Tibial artery (tissue), 4 donors: ENCODE measurements around the gene CAMK4.

ENCODE experiments used
- DNase-seq, 2 donors: peaks; one replicate each; pipeline ENCODE4 v3.0.0-alpha.2; 2019
- H3K27ac ChIP-seq, 2 donors: fragments of 200-600 bp; sonication (generic) in 1 of 2; 1 replicate in 1 of 2; 2 replicates in 1 of 2; pipeline ENCODE4 v1.5.1; 2018 to 2019; ENCODE audit warnings: mild to moderate bottlenecking in 1 of 2
- H3K27me3 ChIP-seq, 2 donors: fragments of 200-600 bp; sonication (generic) in 1 of 2; one replicate each; pipeline versions ENCODE4 v1.5.1 to v1.6.0; 2016 to 2019
- H3K36me3 ChIP-seq, 3 donors: fragments of 200-600 bp; sonication (generic) in 2 of 3; one replicate each; pipeline ENCODE4 v1.5.1; 2016 to 2019; ENCODE audit warnings: mild to moderate bottlenecking in 2 of 3
- H3K4me1 ChIP-seq, 4 donors: fragments of 200-600 bp; sonication (generic) in 2 of 4; 1 replicate in 3 of 4; 2 replicates in 1 of 4; pipeline ENCODE4 v1.5.1; 2016 to 2019
- H3K4me3 ChIP-seq, 2 donors: fragments of 200-600 bp; sonication (generic) in 1 of 2; 1 replicate in 1 of 2; 2 replicates in 1 of 2; pipeline ENCODE4 v1.5.1; 2018 to 2019; ENCODE audit warnings: mild to moderate bottlenecking in 2 of 2
- H3K9me3 ChIP-seq, 3 donors: fragments of 200-600 bp; sonication (generic) in 1 of 3; one replicate each; pipeline ENCODE4 v1.5.1; 2016 to 2019
- intact Hi-C: fragments of 100-400 bp; cut with DNase I; formaldehyde crosslinking; loops from one replicate; pipeline ENCODE4 v1.15.0; 2023; ENCODE audit warnings: low total_unique reads
- TF ChIP-seq, protein P1 (sequence below), 2 experiments: fragments of 200-600 bp in 1 of 2; fragments of 450-650 bp in 1 of 2; IDR thresholded peaks; one replicate each; pipeline ENCODE4 v1.5.1; 2017 to 2019; ENCODE audit warnings: antibody characterized with exemption in 2 of 2, mild to moderate bottlenecking in 1 of 2, moderate library complexity in 1 of 2

The CAMK4 gene

DNA sequence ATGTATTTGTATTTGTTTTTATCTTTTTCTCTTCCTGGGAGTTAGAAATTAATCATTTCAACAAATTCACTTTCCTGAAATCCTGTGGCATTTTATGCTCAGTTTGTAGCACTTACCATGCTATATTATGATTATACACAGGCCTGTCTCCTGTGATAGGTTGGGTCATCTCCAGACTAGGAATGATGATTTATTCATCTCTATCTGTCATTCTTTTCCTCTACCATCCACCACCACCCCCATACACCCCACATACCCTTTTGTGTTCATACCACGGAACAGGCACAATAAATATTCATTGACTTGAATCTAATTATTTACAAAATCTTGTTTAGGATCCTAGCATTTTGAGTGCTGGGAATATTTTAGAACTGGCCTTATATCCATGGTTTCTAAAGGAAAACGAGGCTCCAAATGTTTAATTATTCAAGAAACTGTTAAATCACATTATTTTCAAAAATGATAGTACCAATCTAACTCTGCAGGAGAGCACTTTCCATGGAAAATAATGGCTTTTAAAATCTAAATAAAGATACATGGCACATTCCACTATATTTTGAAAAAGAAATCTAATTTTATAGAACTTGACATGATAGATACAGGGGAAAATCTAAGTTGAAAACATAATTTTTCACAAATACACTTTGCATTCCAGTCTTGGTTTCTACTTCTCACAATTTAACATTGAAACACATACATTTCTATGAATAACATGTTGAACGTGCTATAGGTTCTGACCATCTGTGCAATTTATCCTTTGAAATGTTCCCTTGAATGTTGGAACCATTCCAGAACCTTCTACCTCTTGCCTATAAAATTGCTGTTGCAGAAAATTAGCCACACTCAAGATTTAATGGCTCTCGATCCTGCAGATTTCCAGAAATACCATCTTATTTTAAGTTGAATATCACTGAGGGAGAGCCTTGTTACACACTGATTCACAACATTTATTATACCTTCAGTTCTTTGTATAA lies 198.8 kb downstream of the CAMK4 start:
- intact Hi-C loops = no loop called here
- no peaks in the 10 kb centered on the region for H3K27me3 ChIP-seq
- no peaks in the 10 kb centered on the region for H3K36me3 ChIP-seq
- TF ChIP-seq, protein P1, sequence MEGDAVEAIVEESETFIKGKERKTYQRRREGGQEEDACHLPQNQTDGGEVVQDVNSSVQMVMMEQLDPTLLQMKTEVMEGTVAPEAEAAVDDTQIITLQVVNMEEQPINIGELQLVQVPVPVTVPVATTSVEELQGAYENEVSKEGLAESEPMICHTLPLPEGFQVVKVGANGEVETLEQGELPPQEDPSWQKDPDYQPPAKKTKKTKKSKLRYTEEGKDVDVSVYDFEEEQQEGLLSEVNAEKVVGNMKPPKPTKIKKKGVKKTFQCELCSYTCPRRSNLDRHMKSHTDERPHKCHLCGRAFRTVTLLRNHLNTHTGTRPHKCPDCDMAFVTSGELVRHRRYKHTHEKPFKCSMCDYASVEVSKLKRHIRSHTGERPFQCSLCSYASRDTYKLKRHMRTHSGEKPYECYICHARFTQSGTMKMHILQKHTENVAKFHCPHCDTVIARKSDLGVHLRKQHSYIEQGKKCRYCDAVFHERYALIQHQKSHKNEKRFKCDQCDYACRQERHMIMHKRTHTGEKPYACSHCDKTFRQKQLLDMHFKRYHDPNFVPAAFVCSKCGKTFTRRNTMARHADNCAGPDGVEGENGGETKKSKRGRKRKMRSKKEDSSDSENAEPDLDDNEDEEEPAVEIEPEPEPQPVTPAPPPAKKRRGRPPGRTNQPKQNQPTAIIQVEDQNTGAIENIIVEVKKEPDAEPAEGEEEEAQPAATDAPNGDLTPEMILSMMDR (IDR thresholded peaks at IDR 0.05) = no peak
- H3K4me3 ChIP-seq = no peak overlapping the region
- H3K9me3 ChIP-seq = no peaks in the 10 kb centered on the region
- H3K27ac ChIP-seq = no peak overlapping the region
- H3K4me1 ChIP-seq = no peaks in the 10 kb centered on the region
- no peak for DNase-seq

DNA sequence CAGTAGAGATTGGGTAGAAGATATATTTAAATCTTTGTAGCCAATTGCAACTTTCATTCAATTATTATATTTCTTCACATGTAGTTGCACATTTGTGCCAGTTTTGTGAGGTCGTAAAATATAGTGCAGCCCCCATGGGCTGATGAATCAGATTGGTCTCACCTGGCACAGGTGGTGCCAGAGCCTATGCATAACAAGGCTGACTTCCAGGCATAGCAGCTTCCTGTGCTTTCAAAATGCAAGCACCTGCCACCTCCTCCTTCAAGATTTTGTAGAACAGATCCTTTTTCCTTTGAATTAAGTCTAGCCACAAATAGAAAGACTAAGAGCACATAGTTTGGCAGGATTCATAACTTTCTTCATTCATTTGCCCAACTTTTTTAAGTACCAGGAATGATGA lies 201.0 kb downstream of the CAMK4 start:
- no peaks in the 10 kb centered on the region for H3K4me1 ChIP-seq
- no peak overlapping the region for H3K4me3 ChIP-seq
- H3K36me3 ChIP-seq = no peaks in the 10 kb centered on the region
- intact Hi-C loops = no loop called here
- no peak for DNase-seq
- H3K27me3 ChIP-seq = no peaks in the 10 kb centered on the region
- H3K9me3 ChIP-seq = no peaks in the 10 kb centered on the region
- no peak overlapping the region for H3K27ac ChIP-seq
- TF ChIP-seq, protein P1 (IDR thresholded peaks at IDR 0.05) = no peak

DNA sequence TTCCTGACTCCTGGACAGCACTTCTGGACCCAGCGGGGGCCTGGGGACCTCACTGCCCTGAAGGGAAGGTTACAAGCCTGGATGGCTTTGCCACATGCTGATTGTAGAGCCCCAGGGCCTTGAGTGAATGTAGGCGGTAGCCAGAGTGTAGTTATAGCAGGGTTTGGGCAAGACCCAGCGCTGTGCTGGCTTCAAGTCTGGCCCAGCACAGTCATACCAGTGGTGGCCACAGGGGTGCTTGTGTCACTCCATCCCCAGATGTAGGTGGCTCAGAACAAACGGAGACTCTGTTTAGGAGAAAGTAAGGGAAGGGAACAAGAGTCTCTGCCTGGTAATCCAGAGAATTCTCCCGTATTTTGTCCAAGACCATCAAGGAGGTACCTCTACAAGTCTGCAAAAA lies 203.6 kb downstream of the CAMK4 start:
- Histone ChIP-seq H3K4me3 (no peak overlapping the region), H3K9me3 (no peaks in the 10 kb centered on the region), H3K27ac (no peak overlapping the region), H3K36me3 (no peaks in the 10 kb centered on the region), H3K27me3 (no peaks in the 10 kb centered on the region), H3K4me1 (no peaks in the 10 kb centered on the region)
- intact Hi-C loops = no loop called here
- TF ChIP-seq, protein P1 (IDR thresholded peaks at IDR 0.05) = no peak
- no peak for DNase-seq

DNA sequence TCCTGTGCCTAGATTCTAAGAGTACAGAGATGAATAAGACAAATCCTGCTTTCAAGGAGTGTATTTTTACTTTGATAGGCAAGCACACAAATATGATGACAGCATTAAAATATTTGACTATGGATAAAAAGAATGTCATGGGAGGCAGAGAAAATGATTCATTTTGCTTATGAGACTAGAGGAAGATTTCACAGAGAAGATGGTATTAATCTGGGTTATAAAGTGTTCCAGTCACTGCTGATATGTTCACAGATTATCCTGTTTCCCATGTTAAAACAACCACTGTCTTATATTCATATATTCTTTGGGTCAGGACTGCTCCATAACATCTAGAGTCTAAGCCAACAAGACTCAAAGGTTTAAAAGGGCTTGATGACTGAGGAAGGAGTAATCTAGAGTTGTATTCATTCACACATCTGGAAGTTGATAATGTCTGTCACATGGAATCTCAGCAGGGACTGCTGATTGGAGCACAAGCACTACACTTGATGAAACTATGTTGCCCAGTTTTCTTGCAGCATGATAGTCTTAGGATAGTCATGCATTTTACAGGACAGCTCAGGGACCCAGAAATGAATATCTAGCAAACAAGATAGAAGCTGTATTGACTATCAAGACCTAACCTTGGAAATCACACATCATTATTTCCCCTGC lies 208.8 kb downstream of the CAMK4 start:
- Histone ChIP-seq H3K4me3 (no peak overlapping the region), H3K9me3 (no peaks in the 10 kb centered on the region), H3K4me1 (no peaks in the 10 kb centered on the region), H3K27ac (no peak overlapping the region), H3K27me3 (no peaks in the 10 kb centered on the region), H3K36me3 (no peaks in the 10 kb centered on the region)
- no peak for DNase-seq
- TF ChIP-seq, protein P1 (IDR thresholded peaks at IDR 0.05) = no peak
- intact Hi-C loops = no loop called here

DNA sequence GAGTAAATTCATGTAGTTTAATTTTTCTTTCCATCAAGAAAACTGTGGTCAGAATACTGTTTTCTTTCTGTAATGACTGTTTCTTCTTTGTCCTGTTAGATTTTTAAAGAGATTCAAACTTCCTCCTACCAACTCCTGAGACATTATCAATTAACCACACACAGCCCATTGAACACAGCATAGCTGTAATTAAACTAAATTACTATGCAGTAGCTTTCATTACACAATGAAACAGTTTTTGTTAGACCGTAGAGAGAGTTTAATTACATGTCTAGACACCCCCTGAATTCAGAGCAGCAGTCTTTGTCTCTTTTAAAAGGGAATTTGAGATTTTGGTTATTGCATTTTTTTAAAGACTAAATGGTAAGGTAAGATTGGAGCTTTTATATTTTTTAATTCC lies 210.6 kb downstream of the CAMK4 start:
- intact Hi-C loops = no loop called here
- Histone ChIP-seq H3K4me3 (no peak overlapping the region), H3K4me1 (no peaks in the 10 kb centered on the region), H3K9me3 (no peaks in the 10 kb centered on the region), H3K27me3 (no peaks in the 10 kb centered on the region), H3K36me3 (no peaks in the 10 kb centered on the region), H3K27ac (no peak overlapping the region)
- DNase-seq = no peak
- TF ChIP-seq, protein P1 (IDR thresholded peaks at IDR 0.05) = no peak
